Renal cortex interstitium (tissue), 11 donors: ENCODE results near the gene SCYL1. TPM values are rescaled to one million over a fixed set of nuclear protein-coding genes. Genes with fewer than 3 reads are reported as not detected.
"Not testable (repeated sequence)": the region's sequence is repeated elsewhere in the genome, so short reads cannot be mapped to it uniquely, and the experiment has no call there.

Source experiments
- DNase-seq, 11 donors: peaks; one replicate each; pipeline ENCODE4 v3.0.0-alpha.2; 2013; ENCODE audit warnings: low read depth in 9 of 11, low spot score in 4 of 11; ENCODE audit errors: extremely low read depth in 1 of 11
- polyA plus RNA-seq, 3 donors: library from polyadenylated mRNA; unstranded; fragments of 120-200 nt; gene quantifications; one replicate each; pipeline ENCODE4 v1.2.1, GENCODE V29; 2013; ENCODE audit not compliant: insufficient read length in 3 of 3

SCYL1 gene
- polyA plus RNA-seq, 3 donors: 58.0 to 77.5 (median 74.1) TPM

DNA sequence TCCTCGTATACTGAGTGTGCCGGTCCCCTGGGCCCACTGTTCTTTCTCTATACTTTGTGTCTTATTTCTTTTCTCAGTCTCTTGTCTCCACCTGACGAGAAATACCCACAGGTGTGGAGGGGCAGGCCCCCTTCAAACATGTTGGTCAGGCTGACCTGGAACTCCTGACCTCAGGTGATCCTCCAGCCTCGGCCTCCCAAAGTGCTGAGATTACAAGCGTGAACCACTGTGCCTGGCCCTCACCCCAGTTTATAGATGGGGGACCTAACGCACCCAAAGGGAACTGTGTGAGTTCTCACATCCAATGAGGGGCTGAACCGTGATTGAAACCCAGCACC lies 1.3 kb upstream of the SCYL1 start:
- not testable (repeated sequence) for DNase-seq

DNA sequence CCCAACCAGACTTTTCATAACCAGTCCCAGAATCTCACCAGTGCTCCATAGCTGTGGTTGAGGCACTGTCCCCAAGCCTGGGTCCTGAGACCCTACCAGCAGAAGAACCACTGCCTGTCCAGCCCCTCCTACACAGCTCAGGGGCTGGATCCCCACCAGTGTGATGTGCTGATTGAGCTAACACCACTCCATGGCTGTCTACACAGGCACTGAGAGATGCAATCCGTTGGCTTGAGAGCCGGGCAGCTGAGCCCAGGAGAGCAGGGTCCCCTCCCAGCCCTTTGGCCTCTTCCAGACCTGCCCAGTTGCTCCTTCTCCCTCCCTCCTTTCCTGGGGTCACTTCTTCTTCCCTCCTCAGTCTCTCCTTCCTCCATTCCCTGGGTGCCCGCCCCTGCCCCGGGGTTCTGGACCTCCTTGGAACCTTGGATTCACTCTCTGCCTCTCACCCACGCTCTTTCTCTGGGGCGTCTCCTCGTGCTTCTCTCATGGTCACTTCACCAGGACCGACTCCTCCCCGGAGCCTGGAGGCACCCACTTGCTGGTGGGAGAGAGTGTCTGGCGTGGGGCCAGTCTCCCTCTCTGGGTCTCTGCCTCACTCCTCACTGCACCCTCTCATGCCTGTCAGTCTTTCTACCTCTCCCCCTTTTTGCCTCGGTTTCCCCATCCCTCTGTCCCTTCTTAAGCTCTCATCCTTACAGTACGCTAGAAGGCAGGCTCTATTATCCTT lies 706 bp upstream of the SCYL1 start:
- no peak for DNase-seq

DNA sequence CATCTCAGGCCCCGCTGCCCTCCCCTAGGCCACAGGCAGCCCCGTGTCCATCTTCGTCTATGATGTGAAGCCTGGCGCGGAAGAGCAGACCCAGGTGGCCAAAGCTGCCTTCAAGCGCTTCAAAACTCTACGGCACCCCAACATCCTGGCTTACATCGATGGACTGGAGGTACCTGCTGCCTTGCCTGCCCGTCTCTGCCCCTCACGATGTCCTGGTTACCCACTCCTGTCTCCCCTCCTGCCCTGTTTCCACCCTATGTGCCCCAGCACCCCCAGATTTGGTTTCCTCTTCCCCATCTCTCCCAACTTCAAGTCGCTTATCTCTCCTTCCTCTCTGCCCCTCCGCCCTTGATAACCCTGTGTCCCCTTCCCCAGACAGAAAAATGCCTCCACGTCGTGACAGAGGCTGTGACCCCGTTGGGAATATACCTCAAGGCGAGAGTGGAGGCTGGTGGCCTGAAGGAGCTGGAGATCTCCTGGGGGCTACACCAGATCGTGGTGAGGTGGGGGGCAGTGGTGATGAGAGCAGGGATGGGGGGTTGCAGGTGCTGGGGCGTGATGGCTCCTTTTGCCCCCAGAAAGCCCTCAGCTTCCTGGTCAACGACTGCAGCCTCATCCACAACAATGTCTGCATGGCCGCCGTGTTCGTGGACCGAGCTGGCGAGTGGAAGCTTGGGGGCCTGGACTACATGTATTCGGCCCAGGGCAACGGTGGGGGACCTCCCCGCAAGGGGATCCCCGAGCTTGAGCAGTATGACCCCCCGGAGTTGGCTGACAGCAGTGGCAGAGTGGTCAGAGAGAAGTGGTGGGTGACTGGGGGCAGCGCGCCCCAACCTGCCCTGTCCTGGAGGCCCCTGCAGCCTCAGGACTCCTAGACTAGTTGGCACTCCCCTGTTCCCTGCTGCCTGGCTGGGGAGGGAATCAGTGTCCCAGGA lies 930 bp downstream of the SCYL1 start:
- no peak for DNase-seq

DNA sequence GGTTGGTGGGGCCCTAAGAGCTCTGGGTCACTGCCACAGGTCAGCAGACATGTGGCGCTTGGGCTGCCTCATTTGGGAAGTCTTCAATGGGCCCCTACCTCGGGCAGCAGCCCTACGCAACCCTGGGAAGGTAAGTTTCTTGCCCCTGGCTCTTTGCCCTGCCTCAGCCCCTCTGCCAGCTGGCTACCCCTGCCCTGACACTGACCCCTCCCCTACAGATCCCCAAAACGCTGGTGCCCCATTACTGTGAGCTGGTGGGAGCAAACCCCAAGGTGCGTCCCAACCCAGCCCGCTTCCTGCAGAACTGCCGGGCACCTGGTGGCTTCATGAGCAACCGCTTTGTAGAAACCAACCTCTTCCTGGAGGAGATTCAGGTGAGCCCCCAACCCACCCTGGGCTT lies 1.9 kb downstream of the SCYL1 start:
- no peak for DNase-seq

DNA sequence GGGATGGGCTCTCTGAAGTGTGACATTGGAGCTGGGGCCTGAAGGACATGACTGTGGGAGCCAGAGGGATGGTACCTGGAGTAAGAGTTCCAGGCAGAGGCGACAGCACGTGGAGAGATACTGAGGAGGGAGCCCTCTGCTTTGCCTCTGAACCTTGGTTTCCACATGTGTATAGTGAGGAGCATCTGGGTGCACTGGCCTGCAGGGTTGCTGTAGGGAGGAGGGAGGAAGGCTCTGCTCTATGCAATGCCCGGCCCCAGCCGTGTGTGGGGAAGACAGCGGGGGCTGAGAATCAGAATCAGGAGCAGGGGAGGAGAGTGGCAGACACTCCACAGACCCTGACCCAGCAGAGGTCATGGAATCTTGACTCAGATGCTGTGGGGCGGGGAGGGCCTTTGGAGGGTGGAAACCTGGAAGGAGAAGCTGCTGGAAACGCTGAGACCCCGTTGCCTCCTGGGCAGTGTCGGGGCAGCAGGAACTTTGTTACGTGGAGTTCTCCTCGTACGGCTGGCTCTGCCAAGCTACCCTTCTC lies 4.0 kb downstream of the SCYL1 start:
- no peak for DNase-seq

DNA sequence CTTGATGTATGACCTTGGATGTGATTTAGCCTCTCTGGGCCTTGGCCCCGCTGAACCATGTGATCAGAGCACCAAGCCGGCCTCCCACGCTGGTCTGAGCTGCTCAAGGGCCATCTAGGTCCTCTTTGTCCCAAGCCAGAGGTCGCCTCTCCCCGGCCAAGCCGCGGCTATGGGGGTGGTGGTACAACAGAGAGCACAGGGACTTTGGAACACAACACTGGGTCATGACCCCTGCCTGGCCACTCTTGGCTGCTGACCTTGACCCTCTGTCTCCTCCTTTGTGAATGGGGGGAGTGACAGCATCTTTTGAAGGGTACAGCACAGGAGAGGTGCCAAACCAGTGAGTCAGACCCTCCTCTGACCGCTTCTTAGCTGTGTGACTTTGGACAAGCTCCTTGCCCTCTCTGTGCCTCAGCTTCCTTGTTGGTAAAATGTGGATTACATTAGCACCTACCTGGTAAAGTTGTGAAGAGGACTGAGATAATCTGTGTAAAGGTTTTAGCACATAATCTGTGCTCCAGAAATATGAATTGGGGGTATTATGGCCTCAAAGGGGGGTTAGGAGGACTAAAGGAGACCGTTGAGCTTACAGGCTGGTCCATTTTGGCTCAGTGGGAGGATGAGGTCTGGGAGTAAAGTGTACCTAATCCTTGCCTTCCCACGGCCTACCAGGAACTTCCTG lies 4.7 kb downstream of the SCYL1 start:
- DNase-seq: no peak

DNA sequence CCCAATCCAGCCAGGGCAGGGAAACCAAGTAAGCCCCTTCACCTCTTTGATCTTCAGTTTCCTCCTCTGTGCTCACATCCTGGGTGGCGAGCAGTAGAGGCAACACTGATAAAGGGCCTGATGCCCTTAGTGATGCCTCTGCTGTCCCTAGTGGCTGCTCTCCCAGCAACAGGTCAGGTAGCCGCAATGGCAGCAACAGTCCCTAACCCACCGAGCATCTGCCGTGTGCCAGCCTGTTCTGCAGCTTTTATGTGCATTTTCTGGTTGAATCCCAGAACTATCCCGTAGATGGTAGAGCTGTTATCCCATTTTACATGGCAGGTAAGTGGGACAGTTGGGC lies 5.2 kb downstream of the SCYL1 start:
- DNase-seq: no peak

DNA sequence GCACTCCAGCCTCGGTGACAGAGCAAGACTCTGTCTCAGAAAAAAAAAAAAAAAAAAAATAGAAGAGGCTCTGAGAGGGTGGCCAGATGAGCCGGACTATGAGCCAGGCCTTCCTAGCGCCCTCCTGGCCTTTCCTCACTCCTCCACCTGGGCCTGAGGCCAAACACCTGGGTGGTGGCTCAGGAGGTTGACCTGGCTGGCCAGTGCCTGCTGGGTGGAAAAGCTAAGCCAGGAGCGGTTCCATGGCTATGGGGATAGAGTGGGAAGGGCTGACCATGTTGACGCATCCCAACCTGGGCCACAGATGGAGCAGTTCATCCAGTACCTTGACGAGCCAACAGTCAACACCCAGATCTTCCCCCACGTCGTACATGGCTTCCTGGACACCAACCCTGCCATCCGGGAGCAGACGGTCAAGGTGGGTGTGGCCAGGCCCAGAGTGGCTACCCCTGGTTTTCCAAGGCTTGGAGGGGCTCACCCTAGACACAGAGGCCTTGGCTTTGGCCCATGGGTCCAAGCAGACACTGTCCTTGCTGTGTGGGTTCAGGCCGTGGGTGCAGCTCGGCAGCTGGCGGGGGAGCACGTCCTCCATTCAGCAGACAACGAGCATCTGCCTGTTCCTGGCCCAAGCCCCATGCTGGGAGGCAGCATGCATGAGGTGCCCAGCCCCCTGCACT lies 7.6 kb downstream of the SCYL1 start:
- no peak for DNase-seq

DNA sequence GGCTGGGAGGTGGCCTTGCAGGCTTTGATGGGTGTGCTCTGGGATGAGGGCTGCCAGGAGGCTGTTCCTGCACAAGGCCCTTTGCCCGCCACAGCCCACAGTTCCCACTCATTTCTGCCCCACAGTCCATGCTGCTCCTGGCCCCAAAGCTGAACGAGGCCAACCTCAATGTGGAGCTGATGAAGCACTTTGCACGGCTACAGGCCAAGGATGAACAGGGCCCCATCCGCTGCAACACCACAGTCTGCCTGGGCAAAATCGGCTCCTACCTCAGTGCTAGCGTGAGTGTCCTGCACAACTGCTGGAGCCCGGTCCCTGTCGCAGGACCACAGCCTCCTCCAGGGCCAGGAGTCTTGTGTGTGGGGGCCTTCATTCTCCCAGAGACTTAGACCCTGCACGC lies 10.2 kb downstream of the SCYL1 start:
- no peak for DNase-seq

DNA sequence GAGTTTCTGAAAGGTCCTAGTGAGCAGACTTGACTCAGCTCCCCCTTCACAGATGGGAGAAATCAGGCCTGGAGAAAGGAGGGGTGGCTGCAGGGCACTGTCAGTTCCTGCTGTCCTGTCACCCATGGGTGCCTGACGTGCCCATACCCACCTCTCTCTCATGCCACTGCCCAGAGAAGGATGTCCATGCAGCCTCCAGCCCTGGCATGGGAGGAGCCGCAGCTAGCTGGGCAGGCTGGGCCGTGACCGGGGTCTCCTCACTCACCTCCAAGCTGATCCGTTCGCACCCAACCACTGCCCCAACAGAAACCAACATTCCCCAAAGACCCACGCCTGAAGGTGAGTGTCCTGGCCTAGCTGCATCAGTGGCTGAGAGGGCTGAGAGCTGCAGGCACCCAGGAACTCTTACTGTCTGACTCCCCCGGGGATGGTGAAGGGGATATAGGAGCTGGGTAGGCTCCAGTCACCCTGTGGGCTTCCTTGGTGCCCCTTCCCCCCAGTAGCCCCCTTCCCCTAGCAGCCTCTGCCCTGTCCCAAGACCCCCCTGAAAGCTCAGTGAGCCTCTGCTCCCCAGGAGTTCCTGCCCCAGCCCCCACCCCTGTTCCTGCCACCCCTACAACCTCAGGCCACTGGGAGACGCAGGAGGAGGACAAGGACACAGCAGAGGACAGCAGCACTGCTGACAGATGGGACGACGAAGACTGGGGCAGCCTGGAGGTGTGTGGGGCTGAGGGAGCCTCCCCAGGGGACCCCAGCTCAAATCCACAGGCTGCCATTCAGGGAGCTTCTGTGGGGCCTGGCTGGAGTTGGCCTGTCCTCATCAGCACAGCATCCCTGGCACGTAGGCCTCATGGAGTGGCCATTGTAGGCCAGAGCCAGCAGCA lies 11.8 kb downstream of the SCYL1 start:
- no peak for DNase-seq

DNA sequence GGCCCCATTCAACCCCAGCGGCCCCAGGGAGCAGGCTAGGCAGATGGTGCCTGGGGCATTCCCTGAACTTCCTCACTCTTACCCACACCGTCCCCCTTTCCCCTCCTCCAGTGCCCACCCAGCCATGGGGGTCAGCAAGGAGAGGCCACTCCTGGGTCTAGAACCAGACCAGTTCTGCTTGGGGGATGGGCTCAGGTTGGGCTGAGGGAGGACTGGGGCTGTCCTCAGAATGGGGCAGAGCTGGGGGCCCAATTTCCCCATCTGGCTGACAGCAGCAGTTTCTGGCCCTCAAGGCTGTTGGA lies 12.4 kb downstream of the SCYL1 start:
- DNase-seq: no peak

DNA sequence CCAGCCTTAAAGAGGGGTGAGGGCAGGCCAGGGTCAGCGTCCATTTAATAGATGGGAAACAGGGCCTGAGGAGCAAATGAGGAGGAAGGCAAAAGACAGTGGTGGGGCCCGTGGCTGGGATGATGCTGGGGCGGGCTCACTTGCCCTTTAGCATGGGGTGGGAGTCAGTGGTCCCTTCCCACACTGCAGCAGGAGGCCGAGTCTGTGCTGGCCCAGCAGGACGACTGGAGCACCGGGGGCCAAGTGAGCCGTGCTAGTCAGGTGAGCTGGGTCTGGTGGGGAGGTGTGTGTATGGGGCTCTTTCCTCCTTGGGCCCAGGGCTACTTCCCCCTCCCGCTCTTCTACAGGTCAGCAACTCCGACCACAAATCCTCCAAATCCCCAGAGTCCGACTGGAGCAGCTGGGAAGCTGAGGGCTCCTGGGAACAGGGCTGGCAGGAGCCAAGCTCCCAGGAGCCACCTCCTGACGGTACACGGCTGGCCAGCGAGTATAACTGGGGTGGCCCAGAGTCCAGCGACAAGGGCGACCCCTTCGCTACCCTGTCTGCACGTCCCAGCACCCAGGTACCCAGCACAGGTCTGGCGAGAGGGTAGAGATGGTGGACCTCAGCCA lies 12.8 kb downstream of the SCYL1 start:
- DNase-seq: no peak

DNA sequence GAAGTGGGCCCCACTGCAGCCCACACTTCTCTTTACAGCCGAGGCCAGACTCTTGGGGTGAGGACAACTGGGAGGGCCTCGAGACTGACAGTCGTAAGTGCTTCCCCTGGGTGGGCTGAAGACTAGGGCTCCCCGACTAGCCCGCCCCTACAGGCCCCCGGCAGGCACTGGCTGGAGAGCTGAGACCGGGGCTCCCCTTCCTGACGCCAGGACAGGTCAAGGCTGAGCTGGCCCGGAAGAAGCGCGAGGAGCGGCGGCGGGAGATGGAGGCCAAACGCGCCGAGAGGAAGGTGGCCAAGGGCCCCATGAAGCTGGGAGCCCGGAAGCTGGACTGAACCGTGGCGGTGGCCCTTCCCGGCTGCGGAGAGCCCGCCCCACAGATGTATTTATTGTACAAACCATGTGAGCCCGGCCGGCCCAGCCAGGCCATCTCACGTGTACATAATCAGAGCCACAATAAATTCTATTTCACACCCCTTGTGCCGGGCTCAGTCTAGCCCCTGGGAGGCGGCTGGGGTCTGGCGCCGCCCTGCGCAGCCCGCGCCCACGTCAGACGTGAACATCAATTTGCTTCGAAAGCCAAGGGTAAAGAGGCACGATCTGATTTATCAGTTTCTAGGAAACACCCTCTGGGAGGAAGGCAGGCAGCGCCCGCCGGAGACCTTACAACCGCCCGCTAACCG lies 13.5 kb downstream of the SCYL1 start:
- DNase-seq: no peak

DNA sequence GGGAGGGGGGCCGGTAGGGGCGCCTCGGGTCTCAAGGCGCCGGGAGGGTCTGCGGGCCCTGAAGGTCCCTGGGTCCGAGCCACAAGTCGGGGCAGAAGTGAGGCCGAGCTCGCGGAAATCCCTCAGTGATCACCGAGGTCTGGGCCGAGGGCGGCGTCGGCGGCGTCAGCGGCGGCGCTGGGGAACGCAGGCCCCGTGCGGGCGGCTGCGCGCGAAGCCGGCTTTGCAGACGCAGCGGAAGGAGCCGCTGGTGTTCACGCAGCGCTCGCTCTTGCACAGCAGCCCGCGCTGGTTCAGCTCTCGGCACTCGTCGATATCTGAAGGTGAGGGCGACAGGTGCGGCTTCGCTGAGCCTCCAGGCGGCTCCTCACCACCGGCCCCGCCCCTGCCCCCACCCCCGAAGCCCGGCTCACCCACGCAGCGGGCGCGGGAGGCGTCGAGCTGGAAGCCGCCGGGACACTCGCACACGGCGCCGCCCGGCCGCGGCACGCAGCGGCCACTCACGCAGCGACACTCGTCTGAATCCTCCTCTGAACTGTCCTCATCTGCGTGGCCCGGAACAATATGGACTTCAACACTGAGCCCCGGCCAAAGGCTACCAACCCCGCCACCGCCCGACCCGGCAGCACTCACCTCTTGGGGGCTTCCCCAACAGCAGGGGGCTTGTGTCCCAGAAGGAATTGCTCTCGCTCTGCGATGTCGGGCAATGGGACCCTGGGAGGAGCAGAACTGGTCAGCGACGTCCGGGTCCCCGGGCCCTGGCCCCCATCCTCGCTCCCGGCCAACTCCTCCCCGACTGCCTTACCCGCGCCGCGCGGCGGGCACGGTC lies 14.2 kb downstream of the SCYL1 start:
- DNase-seq: no peak

DNA sequence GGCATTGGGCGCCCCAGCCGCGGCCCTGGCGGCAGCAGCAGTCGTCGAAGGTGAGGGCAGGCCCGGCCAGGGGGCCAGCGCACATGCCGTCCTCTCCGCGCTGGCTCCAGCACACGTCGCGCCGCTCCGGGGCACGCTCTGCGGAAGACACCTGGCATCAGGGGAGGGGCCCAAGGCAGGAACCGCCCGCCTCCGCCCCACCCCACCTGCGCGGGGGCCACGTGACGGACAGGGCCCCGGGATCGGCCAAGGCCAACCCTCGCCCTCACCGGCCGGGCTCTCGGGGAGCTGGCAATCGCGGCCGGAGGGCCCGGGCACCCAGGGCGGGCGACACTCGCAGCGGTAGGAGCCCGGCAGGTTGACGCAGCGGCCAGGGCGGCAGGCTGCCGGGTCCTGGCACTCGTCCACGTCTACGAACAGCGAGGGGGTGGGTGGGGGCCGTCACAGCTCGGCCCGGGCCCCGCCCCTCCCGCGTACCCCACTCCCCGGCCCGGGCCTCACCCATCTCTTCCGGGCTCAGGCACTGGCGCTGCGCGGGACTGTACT lies 14.9 kb downstream of the SCYL1 start:
- DNase-seq: no peak

DNA sequence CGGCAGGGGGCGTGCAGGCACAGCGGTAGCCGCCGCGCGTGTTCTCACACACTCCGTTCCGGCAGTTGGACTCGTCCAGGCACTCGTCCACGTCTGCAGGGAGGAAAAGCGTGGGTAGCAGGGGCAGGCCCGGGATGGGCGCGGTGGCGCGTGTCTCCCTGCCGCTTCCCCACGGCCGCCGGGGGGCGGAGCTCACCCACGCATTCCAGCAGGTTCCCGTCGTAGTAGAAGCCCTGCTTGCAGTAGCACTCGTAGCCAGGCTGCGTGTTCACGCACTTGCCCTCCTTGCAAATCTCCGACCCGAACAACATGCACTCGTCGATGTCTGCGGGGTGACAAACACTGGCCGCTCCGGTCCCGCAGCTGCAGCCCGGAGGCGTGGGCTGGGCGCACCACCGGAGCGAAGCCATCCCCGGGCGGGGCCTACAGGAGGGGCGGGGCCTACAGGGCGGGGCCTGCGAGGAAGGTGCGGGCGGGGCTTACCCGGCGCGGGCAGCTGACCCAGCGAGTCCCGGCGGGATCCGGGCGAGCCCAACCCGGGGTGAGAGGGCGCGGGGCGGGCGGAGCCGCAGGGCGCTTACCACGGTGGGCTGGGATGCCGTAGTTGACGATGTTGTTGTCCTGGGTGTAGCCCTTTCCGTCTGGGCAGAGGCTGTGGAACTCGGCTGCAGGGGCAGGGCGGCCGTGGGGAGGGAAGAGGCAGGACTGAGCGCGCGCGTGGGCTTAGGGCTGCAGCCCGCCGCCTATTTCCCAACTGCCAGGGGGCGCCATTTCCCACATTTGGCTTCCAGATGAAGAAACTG lies 15.6 kb downstream of the SCYL1 start:
- DNase-seq: peak in 7 of 11 donors; percentile 65 to 80 (median 73)
